K562 (cell line): ENCODE results near the gene ADCYAP1R1. TPM values are rescaled to one million over a fixed set of nuclear protein-coding genes. Genes with fewer than 3 reads are reported as not detected.

Experiments used
- ATAC-seq: fragments of 200-7000 bp; cut with Tn5 transposase; 3 replicates; pipeline ENCODE4 v1.9.1; 2020; ENCODE audit warnings: moderate library complexity
- BruUV-seq: library from RNA; stranded (reverse); fragments of 400-500 nt; replicated peaks from 2 replicates; lab custom pipeline; 2021; lab: Mats Ljungman, UMichigan
- CTCF ChIA-PET: fragments of 300-600 bp; formaldehyde crosslinking; extraction: SDS; loops from one replicate; lab custom pipeline; 2021; ENCODE audit warnings: low intra/inter-chr PET ratio; lab: Yijun Ruan, JAX
- POLR2A ChIA-PET: fragments of 300-600, 350-650 bp; sonication (Branson Sonifier 250); formaldehyde crosslinking; extraction: SDS; loops from one replicate; lab custom pipeline; 2021; ENCODE audit warnings: antibody characterized with exemption, inconsistent platforms; lab: Yijun Ruan, JAX
- DNase-seq, 4 experiments: peaks; one replicate each; pipeline versions ENCODE4 v3.0.0 to v3.0.0-alpha.2; 2011 to 2018; ENCODE audit warnings: low spot score in 3 of 4, mixed read lengths in 3 of 4; ENCODE audit errors: extremely low read depth in 1 of 4
- FAIRE-seq: peaks from 2 replicates; lab custom pipeline; 2011; peaks lifted over from hg19 to GRCh38; lab: Jason Lieb, UNC
- H2AFZ ChIP-seq: 2 replicates; pipeline ENCODE4 v1.6.0; 2011; ENCODE audit warnings: low read depth, low read length, control low read depth, inconsistent platforms
- H3K27ac ChIP-seq: fragments of 200-600 bp; 3 replicates; pipeline ENCODE4 v1.8.0; 2011; ENCODE audit warnings: low read depth, mild to moderate bottlenecking, control low read depth, inconsistent platforms, low read length, moderate library complexity, mixed read lengths; ENCODE audit errors: extremely low read depth
- H3K27me3 ChIP-seq, 2 experiments: fragments of 300-600 bp in 1 of 2; 2 replicates in 1 of 2; 3 replicates in 1 of 2; pipeline versions ENCODE4 v1.6.0 to v1.8.0; 2011; ENCODE audit warnings: inconsistent platforms in 2 of 2, low read length in 2 of 2, mild to moderate bottlenecking in 1 of 2, mixed read lengths in 1 of 2, moderate library complexity in 1 of 2; ENCODE audit not compliant: control insufficient read depth in 2 of 2, insufficient read depth in 2 of 2
- H3K36me3 ChIP-seq: fragments of 300-600 bp; 3 replicates; pipeline ENCODE4 v1.8.0; 2011; ENCODE audit warnings: mild to moderate bottlenecking, low read length, inconsistent platforms; ENCODE audit not compliant: control insufficient read depth, insufficient read depth
- H3K4me1 ChIP-seq, 2 experiments: fragments of 200-600 bp in 1 of 2; replicated peaks in 1 of 2; 2 replicates in 1 of 2; 3 replicates in 1 of 2; pipeline versions ENCODE4 v1.5.1 to v1.8.0; 2011; ENCODE audit warnings: inconsistent platforms in 2 of 2, low read length in 2 of 2, mild to moderate bottlenecking in 1 of 2, mixed read lengths in 1 of 2, moderate library complexity in 1 of 2; ENCODE audit not compliant: control insufficient read depth in 2 of 2, insufficient read depth in 2 of 2
- H3K4me2 ChIP-seq: 2 replicates; pipeline ENCODE4 v1.6.1; 2011; ENCODE audit warnings: low read length, control low read depth, inconsistent platforms, mixed read lengths; ENCODE audit not compliant: insufficient read depth
- H3K4me3 ChIP-seq: fragments of 200-600 bp; sonication (generic), shearing (Covaris generic); 2 replicates; pipeline ENCODE4 v1.5.1; 2016; ENCODE audit warnings: control low read depth, inconsistent platforms
- H3K79me2 ChIP-seq: fragments of 200-600 bp; 3 replicates; pipeline ENCODE4 v1.8.0; 2011; ENCODE audit warnings: low read length, inconsistent platforms; ENCODE audit not compliant: control insufficient read depth, insufficient read depth
- H3K9ac ChIP-seq, 2 experiments: 2 replicates each; pipeline versions ENCODE4 v1.6.0 to v1.6.1; 2011; ENCODE audit warnings: low read depth in 2 of 2, low read length in 2 of 2, control low read depth in 1 of 2, inconsistent platforms in 1 of 2, mild to moderate bottlenecking in 1 of 2, mixed read lengths in 1 of 2; ENCODE audit not compliant: insufficient read depth in 1 of 2
- H3K9me1 ChIP-seq: one replicate; pipeline ENCODE4 v1.6.0; 2011; ENCODE audit warnings: inconsistent platforms, mild to moderate bottlenecking, low read length, moderate library complexity; ENCODE audit not compliant: control insufficient read depth, insufficient read depth
- H3K9me3 ChIP-seq: replicated peaks from 2 replicates; pipeline ENCODE4 v1.5.1; 2011; ENCODE audit warnings: low read depth, low read length, inconsistent platforms; ENCODE audit not compliant: control insufficient read depth, insufficient read depth
- H4K20me1 ChIP-seq: replicated peaks from 2 replicates; pipeline ENCODE4 v1.6.1; 2011; ENCODE audit warnings: low read length, inconsistent platforms, mixed read lengths; ENCODE audit not compliant: control insufficient read depth, insufficient read depth
- COPS2 ChIP-seq: fragments of 450-650 bp; conservative IDR thresholded peaks from 2 replicates; pipeline ENCODE4 v1.6.1; 2016; ENCODE audit warnings: mild to moderate bottlenecking, moderate library complexity
- CREB3 ChIP-seq: fragments of 450-650 bp; conservative IDR thresholded peaks from 2 replicates; pipeline ENCODE4 v1.6.1; 2016; ENCODE audit warnings: missing genetic modification characterization, low read depth, mild to moderate bottlenecking, missing compliant biosample characterization, moderate library complexity
- ELK3 ChIP-seq: fragments of 450-650 bp; formaldehyde crosslinking; IDR thresholded peaks from 2 replicates; pipeline ENCODE4 v1.4.0; 2020; ENCODE audit warnings: mild to moderate bottlenecking
- HOMEZ ChIP-seq: fragments of 250-450 bp; sonication (Bioruptor Pico); IDR thresholded peaks from 2 replicates; pipeline ENCODE4 v1.4.0; 2020; ENCODE audit warnings: mild to moderate bottlenecking, moderate library complexity
- POU5F1 ChIP-seq: fragments of 150-350 bp; IDR thresholded peaks from 2 replicates; pipeline ENCODE4 v1.6.1; 2014; ENCODE audit warnings: borderline replicate concordance, low read length, low read depth, mild to moderate bottlenecking; ENCODE audit not compliant: partially characterized antibody
- RFX5 ChIP-seq: IDR thresholded peaks from 2 replicates; pipeline ENCODE4 v1.6.1; 2011; ENCODE audit warnings: low read depth, mild to moderate bottlenecking, improper control_type of control experiment, low read length
- RFX7 ChIP-seq: fragments of 250-450 bp; sonication (Bioruptor Pico); IDR thresholded peaks from 2 replicates; pipeline ENCODE4 v1.5.1; 2021; ENCODE audit warnings: mild to moderate bottlenecking
- STAT5B ChIP-seq: fragments of 250-450 bp; sonication (Bioruptor Pico); IDR thresholded peaks from 2 replicates; pipeline ENCODE4 v1.8.0; 2021; ENCODE audit warnings: mild to moderate bottlenecking, inconsistent platforms
- ZNF75A ChIP-seq: fragments of 450-650 bp; formaldehyde crosslinking; IDR thresholded peaks from 2 replicates; pipeline ENCODE4 v1.4.0; 2020; ENCODE audit warnings: mild to moderate bottlenecking
- ZNF780A ChIP-seq: fragments of 250-450 bp; sonication (Bioruptor Pico); IDR thresholded peaks from 2 replicates; pipeline ENCODE4 v1.5.0; 2021; ENCODE audit warnings: mild to moderate bottlenecking
- WGBS: fragments of 100-300 bp; shearing (Covaris generic); methylation state at CpG from one replicate; pipeline ENCODE4 v1.1.6; 2016; ENCODE audit warnings: low coverage, mixed read lengths; ENCODE audit not compliant: insufficient coverage; ENCODE audit errors: missing lambda C conversion rate; 5-methylcytosine and 5-hydroxymethylcytosine counted together
- in situ Hi-C: fragments of 300-500 bp; cut with MboI; formaldehyde crosslinking; loops from 4 replicates; pipeline ENCODE4 v1.15.0; 2018; ENCODE audit warnings: inconsistent platforms, mixed read lengths
- intact Hi-C: fragments of 100-400 bp; cut with micrococcal nuclease; formaldehyde crosslinking; loops from 2 replicates; pipeline ENCODE4 v1.14.2; 2022
- polyA plus RNA-seq, 8 experiments: library from polyadenylated mRNA; depleted of rRNA in 4 of 8; stranded (reverse) in 5 of 8; unstranded in 3 of 8; fragments of >200 nt; fragmentation: Nextera tagmentation in 2 of 8; fragmentation: Illumina TruSeq in 1 of 8; extraction: Ambion mirVana in 2 of 8; extraction: Trizol in 1 of 8; gene quantifications; 2 replicates each; pipeline versions ENCODE4 v1.2.1 to v1.2.3, GENCODE V29; 2011 to 2014; ENCODE audit warnings: inconsistent platforms in 1 of 8, missing spikeins in 1 of 8
- total RNA-seq, 7 experiments: library from RNA; depleted of rRNA in 6 of 7; stranded (reverse); fragments of >200 nt in 6 of 7; fragmentation: Illumina TruSeq in 2 of 7; extraction: Trizol in 2 of 7; gene quantifications; 2 replicates each; pipeline versions ENCODE4 v1.2.1 to v1.2.3, GENCODE V29; 2011 to 2021; ENCODE audit warnings: low replicate concordance in 1 of 7

The ADCYAP1R1 gene
- total and polyA plus RNA-seq, 9 of the 15 experiments (the other 6 are each of a cell fraction or from before 2014, with no cell fraction given), result 0.03 to 0.07 TPM; not detected in 7

- Histone ChIP-seq H3K9ac (no peak overlapping the region), H3K79me2 (no peaks in the 10 kb centered on the region), H4K20me1 (no peaks in the 10 kb centered on the region), H3K4me3 (no peak overlapping the region), H3K27ac (no peak overlapping the region), H3K9me1 (no peaks in the 10 kb centered on the region), H3K4me1 (no peaks in the 10 kb centered on the region), H3K27me3 (no peaks in the 10 kb centered on the region), H3K4me2 (no peak overlapping the region), H2AFZ (no peak overlapping the region), H3K9me3 (no peaks in the 10 kb centered on the region), H3K36me3 (no peaks in the 10 kb centered on the region)
- in situ Hi-C loops (no loop called here), intact Hi-C loops (no loop called here)
- ATAC-seq, result no peak
- no peak for FAIRE-seq
- no peak for DNase-seq
- CTCF ChIA-PET, result no interaction called here
- BruUV-seq, result no TSS peak
- POLR2A ChIA-PET, result interaction anchor here (1.3 kb wide), 1 partner anchor 15 kb away, joined by 3 read pairs; no protein-coding TSS in a partner anchor
- WGBS, result 0% methylated on average over 1 of the region's 1 CpG
- peak; percentile 84 for TF ChIP-seq CREB3
- TF ChIP-seq ZNF780A (CRISPR knock-in tag), result no peak
- TF ChIP-seq RFX7, result no peak
- no peak for TF ChIP-seq STAT5B (CRISPR knock-in tag)
- TF ChIP-seq ZNF75A, result no peak
- no peak for TF ChIP-seq RFX5
- TF ChIP-seq HOMEZ (CRISPR knock-in tag), result no peak
- no peak for TF ChIP-seq COPS2
- no peak for TF ChIP-seq POU5F1
- no peak for TF ChIP-seq ELK3 (CRISPR knock-in tag)
Measured at GRCh38 chr7:31114593-31115343, 62.7 kb downstream of the ADCYAP1R1 start.
